Fibroblast of the aortic adventitia (primary cell): ENCODE measurements around the gene RBM39. TPM values are rescaled to one million over a fixed set of nuclear protein-coding genes. Genes with fewer than 3 reads are reported as not detected.
"Not testable (repeated sequence)": the region's sequence is repeated elsewhere in the genome, so short reads cannot be mapped to it uniquely, and the experiment has no call there.

Experiments used
- DNase-seq: peaks from one replicate; pipeline ENCODE4 v3.0.0-alpha.2; 2010; ENCODE audit warnings: low read depth
- H3K4me3 ChIP-seq: 2 replicates; pipeline ENCODE4 v1.5.1; 2011; ENCODE audit warnings: low read depth, mild to moderate bottlenecking, control low read depth, low read length, moderate library complexity
- total RNA-seq: library from RNA; depleted of rRNA; stranded (reverse); fragments of >200 nt; gene quantifications from 2 replicates; pipeline ENCODE4 v1.2.3, GENCODE V29; 2012; ENCODE audit warnings: low replicate concordance
- TF ChIP-seq, protein P1 (sequence below): IDR thresholded peaks from 2 replicates; pipeline ENCODE4 v1.5.1; 2011; ENCODE audit warnings: mild to moderate bottlenecking, low read length, control low read depth, inconsistent platforms; ENCODE audit not compliant: insufficient read depth

RBM39 gene
- total RNA-seq, 1 donor = 236 TPM

DNA sequence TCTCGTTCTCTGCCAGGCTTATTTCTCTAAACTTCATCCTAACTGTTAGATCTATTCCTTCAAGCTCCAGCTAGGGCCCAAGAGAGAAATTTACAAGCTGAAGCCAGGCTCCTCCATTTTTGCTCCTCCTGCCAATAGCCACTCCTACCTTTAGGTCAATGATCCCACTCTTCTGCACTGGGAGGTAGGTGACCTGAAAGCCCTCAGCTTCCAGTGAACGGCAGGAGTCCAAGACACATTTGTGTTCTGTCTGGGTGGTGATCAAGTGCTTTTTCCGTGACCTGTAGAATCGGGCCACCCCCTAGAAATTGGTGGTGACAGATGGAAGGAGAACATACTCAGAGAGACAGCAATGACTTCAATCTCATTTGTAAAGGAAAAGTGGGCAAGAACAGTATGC lies 51.8 kb downstream of the RBM39 start:
- TF ChIP-seq, protein P1, sequence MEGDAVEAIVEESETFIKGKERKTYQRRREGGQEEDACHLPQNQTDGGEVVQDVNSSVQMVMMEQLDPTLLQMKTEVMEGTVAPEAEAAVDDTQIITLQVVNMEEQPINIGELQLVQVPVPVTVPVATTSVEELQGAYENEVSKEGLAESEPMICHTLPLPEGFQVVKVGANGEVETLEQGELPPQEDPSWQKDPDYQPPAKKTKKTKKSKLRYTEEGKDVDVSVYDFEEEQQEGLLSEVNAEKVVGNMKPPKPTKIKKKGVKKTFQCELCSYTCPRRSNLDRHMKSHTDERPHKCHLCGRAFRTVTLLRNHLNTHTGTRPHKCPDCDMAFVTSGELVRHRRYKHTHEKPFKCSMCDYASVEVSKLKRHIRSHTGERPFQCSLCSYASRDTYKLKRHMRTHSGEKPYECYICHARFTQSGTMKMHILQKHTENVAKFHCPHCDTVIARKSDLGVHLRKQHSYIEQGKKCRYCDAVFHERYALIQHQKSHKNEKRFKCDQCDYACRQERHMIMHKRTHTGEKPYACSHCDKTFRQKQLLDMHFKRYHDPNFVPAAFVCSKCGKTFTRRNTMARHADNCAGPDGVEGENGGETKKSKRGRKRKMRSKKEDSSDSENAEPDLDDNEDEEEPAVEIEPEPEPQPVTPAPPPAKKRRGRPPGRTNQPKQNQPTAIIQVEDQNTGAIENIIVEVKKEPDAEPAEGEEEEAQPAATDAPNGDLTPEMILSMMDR = no peak
- H3K4me3 ChIP-seq = no peak overlapping the region
- DNase-seq = no peak

DNA sequence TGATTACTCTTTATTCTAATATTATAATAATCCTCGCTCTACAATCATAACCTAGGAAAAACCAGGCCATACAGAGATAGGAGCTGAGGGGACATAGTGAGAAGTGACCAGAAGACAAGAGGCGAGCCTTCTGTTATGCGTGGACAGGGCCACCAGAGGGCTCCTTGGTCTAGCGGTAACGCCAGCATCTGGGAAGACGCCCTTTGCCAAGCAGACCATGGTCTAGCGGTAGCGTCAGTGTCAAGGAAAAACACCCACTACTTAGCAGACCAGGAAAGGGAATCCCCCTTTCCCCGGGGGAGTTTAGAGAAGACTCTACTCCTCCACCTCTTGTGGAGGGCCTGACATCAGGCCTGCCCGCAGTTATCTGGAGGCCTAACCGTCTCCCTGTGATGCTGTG lies 55.2 kb downstream of the RBM39 start:
- DNase-seq, H3K4me3 ChIP-seq: not testable (repeated sequence)

DNA sequence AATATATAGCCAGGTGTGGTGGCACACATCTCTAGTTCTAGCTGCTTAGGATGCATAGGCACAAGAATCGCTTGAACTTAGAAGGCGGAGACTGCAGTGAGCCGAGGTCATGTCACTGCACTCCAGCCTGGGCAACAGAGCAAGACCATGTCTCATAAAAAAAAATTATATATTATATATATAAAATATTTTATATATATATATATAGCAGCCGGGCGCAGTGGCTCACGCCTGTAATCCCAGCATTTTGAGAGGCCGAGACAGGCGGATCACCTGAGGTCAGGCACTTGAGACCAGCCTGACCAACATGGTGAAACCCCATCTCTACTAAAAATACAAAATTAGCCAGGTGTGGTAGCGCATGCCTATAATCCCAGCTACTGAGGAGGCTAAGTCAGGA lies 56.7 kb downstream of the RBM39 start:
- DNase-seq, H3K4me3 ChIP-seq: not testable (repeated sequence)

DNA sequence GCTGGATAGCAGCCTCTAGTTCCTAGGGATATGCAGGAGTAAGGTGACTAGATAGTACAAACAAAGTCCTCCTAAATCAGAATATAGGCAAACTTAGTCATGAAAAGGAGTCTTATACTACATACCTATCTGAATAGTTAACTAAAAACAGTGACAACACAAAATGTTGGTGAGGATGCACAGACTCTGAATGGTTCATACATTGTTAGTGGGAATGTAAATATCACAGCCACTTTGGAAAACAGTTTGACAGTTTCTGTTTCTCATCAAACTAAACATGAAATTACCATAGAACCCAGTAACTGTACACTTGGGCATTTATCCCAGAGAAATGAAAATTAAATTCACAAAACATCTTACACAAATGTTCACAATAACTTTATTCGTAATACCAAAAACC lies 60.1 kb downstream of the RBM39 start:
- TF ChIP-seq, protein P1 = no peak
- no peak for DNase-seq
- no peak overlapping the region for H3K4me3 ChIP-seq

DNA sequence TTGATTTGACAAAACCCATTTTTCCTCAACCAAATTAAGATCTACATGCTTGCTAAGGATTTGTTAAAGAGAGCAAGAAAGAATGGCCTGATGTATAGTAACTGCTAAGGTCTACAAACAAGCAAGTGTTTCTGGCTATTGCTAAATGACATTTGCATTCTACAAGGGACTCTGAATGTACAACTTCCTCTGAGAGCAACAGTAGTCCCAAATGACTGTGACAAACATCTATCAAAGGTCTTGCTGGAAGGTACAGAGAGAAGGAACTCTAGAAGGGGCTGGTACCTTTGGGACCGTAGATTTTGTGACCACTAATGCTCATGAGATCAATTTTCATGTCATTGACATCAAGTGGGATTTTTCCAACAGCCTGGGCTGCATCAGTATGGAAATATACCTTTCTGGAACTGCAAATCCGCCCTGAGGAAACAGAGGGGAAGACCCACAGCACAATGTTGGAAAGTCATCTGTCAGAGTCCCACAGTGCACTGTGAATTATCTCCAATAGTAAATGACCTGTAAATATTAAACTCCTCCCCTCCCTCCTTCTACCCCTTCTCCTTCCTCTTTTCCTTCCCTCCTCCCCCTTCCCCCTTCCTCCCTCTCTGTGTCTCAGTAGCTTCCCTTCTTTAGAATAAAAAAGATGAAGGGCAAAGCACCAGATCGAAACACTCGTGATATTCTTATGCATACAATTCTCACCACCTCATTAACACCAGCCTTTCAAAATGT lies 61.4 kb downstream of the RBM39 start:
- H3K4me3 ChIP-seq = no peak overlapping the region
- no peak for DNase-seq
- TF ChIP-seq, protein P1 = no peak

DNA sequence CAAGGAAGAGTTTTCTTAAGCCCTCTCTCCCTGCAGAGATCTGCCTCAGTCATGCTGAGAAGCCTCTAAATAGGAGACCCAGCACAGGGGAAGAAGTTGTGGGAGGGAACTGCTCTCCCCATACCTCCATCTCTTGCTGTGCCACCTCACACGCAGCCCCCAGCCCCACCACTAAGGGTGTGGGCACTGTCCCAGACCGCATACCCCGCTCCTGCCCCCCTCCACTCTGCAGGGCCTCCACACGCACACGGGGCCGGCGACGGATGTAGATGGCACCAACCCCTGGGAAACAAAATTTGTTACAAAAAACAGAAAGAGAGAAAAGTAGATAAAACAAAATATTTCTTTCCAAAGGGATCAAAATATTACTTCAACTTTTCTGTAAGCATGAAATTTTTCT lies 67.1 kb downstream of the RBM39 start:
- no peak overlapping the region for H3K4me3 ChIP-seq
- TF ChIP-seq, protein P1 = no peak
- no peak for DNase-seq

DNA sequence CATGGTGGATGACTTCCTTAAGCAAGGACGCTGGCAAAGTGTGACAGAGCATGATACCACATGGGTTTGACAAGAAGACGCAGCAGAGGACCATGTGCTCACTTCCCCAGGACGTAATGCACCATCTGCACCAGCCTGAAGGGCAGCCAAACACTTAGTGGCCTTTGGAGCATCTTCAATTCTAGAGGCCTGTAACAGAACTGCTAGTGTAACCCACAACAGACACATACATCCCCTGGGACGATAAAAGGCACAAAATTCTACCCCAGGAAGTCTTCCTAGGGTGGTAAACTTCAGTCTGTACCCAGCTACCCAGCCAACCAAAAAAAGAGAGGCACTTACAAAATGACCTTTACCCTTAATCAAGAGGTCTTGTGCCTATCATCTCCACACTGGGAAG lies 68.2 kb downstream of the RBM39 start:
- TF ChIP-seq, protein P1 = no peak
- no peak for DNase-seq
- H3K4me3 ChIP-seq = no peak overlapping the region

DNA sequence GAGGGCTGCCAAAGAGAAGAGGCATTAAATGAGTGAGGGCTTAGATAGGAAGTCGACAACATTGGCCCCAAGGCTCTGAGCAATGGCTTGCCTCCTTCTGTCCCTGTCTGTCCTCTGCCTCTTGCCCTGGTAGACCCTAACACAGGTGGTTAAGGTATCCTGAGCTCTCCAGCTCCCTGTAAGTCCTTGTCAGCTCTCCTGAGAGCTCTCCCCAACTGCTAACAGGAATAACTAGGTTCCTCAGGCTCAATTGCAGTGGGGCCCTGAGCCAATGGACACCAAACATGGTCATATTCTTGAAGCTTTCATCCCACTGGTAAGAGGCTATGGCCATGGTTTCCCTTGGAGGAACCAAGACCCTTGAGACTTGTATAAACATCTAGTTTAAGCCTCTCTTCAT lies 72.4 kb downstream of the RBM39 start:
- TF ChIP-seq, protein P1 = no peak
- DNase-seq = no peak
- no peak overlapping the region for H3K4me3 ChIP-seq
